Measurements from ENCODE around the gene PZP.
"Not testable (repeated sequence)": the region's sequence is repeated elsewhere in the genome, so short reads cannot be mapped to it uniquely, and the experiment has no call there.

Gene PZP

GRCh38 chr12:9179781-9180180, 28.4 kb downstream of the PZP start:
- no peak for DNase-seq

GRCh38 chr12:9169979-9170634, 38.1 kb downstream of the PZP start:
- DNase-seq = no peak

GRCh38 chr12:9167345-9167744, 40.9 kb downstream of the PZP start:
- not testable (repeated sequence) for DNase-seq

- no peak for DNase-seq
Measured at GRCh38 chr12:9163392-9163791, 44.8 kb downstream of the PZP start.

DNA sequence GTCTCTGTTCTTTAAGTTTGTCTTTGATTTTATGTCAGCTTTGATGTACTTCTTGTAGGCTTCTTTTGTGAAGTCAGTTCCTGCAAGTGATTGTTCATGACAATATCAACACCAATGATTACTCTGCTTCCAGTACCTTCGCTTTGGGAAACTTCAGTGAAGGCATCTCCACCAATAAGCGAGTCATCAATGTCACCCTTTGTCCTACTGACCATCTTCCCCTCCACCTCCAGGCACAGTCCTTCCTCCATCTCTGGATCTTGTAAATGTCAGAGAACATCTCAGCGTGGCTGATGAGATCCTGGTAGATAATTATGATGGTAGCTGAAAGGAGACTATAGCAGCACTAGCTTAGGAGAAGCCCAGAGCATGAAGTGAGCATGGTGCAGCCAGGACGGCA, 52.1 kb downstream of the PZP start:
- DNase-seq = no peak

DNA sequence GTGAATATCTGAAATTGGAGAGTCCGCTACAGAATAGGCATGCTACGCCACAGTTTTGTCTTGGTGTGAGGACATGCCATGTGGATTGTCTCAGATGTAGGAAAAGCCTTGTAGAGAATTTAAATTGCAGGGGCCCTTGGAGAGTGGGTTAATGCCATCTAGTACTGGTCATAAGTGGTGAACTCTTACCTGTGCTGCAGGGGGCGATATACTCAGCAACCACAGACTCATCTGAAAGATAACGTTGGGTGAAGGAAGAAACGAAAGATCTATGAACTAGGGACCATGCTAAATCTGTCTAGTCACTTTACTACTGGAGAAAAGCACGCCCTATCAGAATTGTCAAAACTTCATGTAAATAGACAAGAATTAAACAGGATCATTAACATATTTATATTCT, 58.8 kb downstream of the PZP start:
- no peak for DNase-seq

GRCh38 chr12:9148926-9149325, 59.3 kb downstream of the PZP start:
- no peak for DNase-seq

DNA sequence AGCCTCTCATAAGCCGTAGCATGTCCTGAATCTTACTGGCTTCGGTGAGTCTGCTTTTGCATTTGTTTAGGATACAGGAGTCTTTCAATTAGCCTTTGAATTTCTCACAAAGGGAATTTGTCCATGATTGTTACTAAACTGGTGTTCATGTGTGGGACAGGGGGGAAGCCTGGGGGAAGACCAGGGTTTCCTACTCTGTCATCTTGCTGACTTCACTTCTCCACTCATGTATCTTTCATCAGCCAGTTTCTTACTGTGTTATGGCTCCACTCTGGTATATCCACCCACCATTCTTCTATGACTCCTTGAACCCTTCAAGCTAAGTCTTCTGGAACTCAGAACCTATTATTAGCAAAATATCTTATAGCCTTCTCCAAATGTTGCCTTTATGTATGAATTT, 60.7 kb downstream of the PZP start:
- no peak for DNase-seq

DNA sequence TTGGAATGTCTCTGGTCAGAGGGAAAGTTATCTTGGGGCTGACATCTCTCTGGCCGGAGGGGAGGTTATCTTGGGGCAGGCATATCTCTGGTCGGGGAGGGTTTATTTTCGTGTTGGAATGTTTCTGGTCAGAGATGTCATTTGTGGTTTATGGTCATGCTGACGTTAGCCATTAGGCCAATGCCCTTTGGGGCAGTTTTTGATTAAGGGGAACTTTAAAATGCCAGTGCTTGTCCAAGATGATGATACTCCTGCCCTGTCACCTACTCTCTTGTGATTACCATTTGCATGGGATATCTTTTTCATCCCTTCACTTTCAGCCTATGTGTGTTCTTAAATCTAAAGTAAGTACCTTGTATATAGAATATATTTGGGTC, 63.5 kb downstream of the PZP start:
- DNase-seq = no peak

DNA sequence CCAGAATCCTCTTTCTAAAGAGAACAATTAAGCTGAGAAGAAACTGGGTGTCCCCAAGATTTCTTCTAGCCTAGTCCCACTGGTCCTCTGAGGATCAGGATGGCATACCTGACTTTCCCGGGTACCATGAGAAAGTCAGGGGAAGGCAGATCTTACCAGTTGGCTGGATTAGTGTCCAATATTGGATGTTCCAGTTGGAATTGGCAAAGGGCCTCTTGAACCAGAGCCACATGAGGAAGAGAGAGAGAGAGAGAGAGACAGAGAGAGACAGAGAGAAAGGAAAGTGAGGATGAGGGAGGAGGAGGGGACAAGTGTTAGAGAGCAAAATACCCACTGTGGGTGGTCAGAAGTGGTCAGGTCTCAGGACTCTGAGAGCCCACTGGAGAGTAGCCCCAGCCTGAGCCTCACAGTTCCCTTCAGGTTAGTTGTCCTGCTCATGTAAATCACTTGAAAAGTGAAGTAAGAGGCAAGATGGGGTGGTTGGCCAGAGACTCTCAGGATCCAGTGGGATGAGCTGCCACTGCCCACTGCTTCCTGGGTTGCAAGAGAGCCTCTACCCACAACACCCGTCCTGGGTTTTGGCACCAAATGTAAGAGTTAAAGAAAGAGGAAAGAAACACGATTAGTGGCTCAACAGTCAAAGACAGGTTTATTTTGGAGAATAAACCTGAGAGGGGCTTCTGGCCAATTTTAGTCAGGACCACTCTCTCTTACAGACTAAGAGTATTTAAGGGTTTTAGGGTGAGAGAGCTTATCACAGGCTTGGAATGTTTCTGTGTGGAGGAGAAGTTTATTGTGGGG, 64.1 kb downstream of the PZP start:
- no peak for DNase-seq

DNA sequence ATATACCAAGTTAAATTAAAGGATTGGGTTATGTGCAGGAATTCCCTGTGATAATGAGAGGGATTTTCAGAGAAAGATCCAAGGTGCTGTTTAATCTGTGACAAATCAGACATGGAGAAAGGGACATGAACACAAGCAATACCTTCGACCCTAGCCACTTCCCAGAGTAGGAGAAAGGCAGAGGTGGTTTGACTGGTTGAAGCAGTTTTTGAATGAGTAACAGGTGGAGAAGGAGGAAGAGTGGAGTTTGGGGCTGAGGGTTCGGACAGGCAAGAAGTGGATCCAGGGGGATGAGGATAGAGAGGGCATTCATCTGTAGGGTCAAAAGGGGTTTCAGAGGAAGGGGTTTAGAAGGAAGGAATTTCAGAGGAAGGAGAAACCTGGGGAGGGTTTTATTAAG, 65.1 kb downstream of the PZP start:
- DNase-seq = no peak

DNA sequence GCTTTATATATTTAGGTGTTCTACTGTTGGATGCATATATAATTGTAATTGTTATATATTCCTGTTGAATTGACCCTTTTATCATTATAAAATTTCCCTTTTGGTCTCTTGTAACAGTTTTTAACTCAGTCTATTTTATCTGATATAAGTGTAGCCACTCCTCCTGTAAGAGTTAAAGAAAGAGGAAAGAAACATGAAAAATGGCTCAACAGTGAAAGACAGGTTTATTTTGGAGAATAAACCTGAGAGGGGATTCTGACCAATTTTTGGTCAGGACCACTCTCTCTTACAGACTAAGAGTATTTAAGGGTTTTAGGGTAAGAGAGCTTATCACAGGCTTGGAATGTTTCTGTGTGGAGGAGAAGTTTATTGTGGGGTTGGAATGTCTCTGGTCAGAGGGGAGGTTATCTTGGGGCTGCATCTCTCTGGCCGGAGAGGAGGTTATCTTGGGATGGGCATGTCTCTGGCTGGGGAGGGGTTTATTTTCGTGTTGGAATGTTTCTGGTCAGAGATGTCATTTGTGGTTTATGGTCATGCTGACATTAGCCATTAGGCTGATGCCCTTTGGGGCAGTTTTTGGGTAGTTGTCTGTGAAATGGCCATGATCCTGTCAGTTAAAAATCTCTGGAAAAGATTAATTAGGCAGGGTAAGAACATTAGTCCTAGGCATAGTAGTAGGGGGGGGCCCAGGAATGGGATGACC, 68.5 kb downstream of the PZP start:
- DNase-seq = not testable (repeated sequence)

DNA sequence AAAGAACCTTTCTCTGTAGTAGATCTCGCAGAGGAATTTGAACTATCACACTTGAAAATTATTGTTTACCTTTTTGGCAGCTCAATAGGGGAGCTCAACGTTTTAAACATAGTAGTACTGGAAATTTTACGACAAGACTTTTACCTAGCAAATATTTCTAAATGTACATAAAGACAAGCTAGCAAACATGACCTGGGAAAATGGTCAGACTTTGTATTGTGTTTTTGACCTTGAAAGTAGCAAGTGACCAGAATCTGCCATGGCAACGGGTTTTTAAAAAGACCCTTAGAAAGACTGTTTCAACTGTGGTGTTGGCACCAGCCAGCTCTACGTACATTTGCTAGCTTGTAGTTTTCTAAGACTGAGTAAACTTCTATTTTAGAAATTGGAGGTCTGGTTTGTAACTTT, 72.3 kb downstream of the PZP start:
- DNase-seq = no peak

DNA sequence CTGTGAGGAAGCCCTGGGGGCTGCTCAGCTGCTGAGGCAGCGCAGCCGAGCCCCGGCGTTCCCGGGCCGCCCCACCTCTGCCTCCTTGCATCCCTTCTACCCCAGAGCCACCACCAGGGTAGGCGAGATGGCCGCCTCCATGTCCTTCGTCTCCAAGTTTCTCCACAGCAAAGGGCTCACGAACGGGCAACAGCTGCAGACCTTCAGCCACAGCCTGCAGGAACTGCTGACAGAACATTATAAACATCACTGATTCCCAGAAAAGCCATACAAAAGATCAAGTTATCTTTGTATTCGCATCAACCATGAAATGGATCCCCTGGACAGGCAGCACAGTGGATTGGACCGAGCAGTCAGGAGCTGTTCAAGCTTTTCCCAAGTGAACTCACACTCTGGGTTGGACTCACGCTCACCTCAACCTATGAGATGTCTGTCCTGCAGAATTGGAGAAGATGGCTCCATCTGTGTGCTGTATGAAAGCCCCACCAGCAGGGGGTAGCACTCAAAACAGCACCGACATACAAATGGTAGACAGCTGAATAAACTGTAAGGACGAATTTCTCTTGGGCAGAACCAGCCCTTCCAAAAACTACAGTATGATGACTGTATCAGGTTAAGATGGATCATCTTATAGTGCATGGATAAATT, 73.1 kb downstream of the PZP start:
- no peak for DNase-seq

DNA sequence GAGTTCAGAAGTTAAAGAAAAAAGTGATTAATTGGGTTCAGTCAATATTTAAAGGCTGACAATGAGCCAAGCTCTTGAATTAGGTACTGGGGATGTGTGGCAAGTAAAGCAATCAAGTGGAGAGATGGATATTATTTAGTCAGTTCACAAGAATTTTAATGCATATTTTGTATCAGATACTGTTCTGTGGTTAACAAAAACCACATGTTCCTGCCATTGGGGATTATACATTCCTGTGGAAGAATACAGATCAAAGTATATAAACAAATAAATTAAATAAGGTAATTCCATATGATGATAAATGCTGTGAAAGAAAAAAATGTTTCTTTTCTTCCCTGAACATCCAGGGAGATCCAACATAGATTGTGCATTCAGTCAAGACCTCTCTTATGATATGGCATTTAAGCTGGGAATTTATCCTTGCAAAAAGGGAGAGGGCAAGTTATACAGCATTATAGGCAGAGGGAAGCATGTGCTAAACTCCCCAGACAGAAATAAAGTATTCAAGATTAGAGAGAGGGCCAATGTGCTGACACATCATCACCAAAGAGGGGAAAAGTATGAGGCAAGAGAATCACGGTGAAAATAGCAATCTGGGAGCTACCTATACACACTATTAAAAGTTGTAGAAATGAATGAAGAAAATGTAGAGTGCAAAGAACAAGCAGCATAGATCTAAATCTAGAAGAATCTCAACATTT, 74.8 kb downstream of the PZP start:
- DNase-seq = no peak

DNA sequence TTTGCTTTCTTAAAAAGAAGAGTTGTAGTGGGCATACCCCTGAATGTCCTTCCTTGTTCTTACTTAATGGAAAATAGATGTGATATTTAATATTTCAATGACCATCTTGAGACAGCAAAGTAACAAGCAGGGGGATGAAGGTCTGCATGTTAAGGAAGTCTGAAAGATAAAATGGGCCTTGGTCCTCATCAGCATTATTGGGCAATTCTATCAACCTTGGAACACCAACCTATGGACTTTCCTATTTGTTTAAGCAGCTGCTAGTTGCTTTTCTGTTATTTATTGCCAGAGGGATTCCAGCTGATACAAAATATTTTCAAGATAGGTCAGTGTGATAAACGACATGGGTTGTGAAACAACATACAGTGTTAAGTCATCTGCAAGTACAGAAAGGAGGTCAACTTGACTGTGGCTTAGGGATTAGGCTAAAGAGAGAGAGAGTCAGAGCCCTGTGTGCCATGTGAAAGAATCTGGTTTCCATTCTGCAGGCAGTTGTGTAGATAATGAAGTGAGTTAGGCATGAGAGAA, 76.1 kb downstream of the PZP start:
- DNase-seq = no peak

- no peak for DNase-seq
Measured at GRCh38 chr12:9130244-9130643, 78.0 kb downstream of the PZP start.

- DNase-seq = no peak
Measured at GRCh38 chr12:9127936-9128663, 80.1 kb downstream of the PZP start.

- no peak for DNase-seq
Measured at GRCh38 chr12:9127484-9127883, 80.7 kb downstream of the PZP start.

DNA sequence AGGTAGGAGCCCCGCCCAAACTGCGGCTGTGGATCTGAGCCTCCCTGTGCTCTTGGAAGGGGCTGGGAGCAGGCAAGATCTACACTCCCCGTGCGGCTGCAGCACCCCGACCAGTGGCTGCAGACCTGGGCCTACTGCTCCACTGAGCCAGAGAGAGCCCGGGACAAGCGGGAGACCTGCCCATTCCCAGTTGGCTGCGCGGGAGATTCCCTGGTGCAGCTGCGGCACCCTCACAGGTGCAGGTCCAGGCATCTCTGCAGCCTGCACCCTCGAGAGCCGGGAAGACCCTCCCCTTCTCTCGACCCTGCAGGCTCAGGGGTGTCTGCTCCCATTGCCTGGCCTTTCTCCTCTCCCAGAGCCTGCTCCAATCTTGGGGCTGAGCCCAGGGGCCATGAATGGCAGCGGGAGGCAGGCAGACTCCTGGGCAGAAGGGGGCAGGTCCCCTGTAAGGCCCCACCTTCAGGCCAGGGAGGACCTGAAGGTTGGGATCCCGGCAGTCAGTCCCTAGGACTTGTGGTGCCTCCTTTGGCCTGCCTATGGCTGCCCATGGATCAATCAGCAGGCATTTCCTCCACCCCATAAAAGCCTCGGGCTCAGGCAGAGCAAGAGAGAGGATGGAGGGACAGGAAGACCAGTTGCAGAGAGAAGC, 83.7 kb downstream of the PZP start:
- no peak for DNase-seq

DNA sequence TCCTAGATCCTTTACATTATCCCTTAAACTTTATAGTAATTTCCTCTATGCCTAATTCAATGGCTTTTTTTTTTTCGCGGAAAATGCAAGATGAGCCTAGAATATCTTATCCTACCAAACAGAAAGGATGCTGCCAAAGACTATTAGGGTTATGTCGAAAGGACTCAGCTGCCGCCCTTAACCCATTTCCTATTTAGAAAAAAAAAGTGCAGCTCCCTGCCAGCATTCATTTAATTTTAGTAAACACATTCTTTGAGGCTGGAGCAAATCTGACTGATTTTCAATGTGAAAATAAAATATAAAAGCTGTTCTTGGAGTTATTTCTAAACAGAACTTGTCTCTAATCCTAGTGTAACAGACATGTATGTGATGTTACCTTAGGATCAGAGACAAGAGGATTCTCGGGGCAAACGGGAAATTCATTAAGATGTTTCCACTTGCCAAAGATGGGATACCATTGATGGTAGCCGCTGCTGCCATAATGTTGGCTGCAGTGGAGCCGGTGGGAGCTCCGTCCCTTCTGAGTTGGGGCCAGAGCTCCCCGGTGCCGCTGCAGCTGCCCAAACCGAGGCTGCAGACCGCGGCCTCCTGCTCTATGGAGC, 84.3 kb downstream of the PZP start:
- no peak for DNase-seq

Data from activated CD8-positive, alpha-beta memory T cell treated with anti-CD3 and anti-CD28 coated beads, Interleukin-2, amount 50 U/mL, for 4 hours (primary cell).